Vagina (tissue), 2 donors: Measurements from ENCODE around the gene CDK15.

Experiments
- POLR2A ChIP-seq, 2 donors: fragments of 450-650 bp; IDR thresholded peaks; one replicate each; pipeline ENCODE4 v1.6.1; 2017; ENCODE audit warnings: antibody characterized with exemption in 2 of 2, mild to moderate bottlenecking in 2 of 2, moderate library complexity in 2 of 2
- POLR2AphosphoS5 ChIP-seq, 2 donors: sonication (generic); formaldehyde crosslinking; IDR thresholded peaks; one replicate each; pipeline ENCODE4 v1.9.0; 2017; ENCODE audit warnings: antibody characterized with exemption in 2 of 2, mild to moderate bottlenecking in 2 of 2, low read depth in 1 of 2; ENCODE audit not compliant: insufficient read depth in 1 of 2
- TF ChIP-seq, protein P1 (sequence below), 3 experiments: fragments of 450-650 bp in 2 of 3; fragments of 200-600 bp in 1 of 3; sonication (generic) in 1 of 3; IDR thresholded peaks; one replicate each; pipeline ENCODE4 v1.5.1; 2017 to 2019; ENCODE audit warnings: antibody characterized with exemption in 3 of 3, mild to moderate bottlenecking in 2 of 3, moderate library complexity in 2 of 3

DNA sequence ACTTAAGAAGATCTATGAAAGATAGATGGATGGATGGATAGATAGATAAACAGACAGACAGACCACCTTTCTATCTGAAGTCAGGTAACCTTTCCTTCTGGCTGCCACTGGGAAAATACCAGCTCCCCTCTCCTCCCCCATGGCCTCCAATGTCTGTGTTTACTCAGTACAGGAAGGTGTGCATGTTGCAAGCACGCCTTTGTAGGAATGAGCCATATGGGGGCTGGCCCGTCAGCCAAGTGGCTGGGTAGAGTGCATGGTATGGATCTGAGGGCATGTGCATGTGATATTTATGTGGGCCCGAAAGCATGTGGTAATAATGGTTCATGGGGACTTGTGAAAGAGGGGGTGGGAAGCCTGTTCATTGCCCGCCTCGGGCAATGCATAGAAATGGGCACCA lies 118.1 kb downstream of the CDK15 start:
- TF ChIP-seq, protein P1, sequence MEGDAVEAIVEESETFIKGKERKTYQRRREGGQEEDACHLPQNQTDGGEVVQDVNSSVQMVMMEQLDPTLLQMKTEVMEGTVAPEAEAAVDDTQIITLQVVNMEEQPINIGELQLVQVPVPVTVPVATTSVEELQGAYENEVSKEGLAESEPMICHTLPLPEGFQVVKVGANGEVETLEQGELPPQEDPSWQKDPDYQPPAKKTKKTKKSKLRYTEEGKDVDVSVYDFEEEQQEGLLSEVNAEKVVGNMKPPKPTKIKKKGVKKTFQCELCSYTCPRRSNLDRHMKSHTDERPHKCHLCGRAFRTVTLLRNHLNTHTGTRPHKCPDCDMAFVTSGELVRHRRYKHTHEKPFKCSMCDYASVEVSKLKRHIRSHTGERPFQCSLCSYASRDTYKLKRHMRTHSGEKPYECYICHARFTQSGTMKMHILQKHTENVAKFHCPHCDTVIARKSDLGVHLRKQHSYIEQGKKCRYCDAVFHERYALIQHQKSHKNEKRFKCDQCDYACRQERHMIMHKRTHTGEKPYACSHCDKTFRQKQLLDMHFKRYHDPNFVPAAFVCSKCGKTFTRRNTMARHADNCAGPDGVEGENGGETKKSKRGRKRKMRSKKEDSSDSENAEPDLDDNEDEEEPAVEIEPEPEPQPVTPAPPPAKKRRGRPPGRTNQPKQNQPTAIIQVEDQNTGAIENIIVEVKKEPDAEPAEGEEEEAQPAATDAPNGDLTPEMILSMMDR (IDR thresholded peaks at IDR 0.05): no peak
- no peak for TF ChIP-seq POLR2AphosphoS5 (IDR thresholded peaks at IDR 0.05; ENCODE audit: insufficient read depth in 1 of 2, low read depth in 1 of 2)
- no peak for TF ChIP-seq POLR2A (IDR thresholded peaks at IDR 0.05)
